ENCODE data around the gene ZNF831.

Gene ZNF831

DNA sequence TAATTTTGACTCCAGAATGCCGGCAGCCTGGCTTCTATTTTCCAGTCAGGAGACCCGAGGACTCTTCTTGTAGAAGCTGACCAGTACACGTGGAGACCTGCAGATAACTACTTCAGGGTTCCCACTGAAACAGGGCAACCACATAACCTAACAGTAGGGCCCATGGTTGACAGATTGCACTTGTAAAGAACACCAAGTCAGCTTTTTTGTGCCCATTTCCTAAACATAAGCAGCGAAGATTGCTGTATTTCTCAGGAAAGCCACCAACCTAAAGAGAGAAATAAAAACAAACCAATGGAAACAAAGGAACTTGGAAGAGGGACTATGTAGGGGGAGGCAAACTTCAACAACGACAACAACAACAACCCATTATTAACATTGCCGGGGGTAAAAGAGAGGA is 86.7 kb downstream of the ZNF831 start:
- in situ Hi-C loops (cut with MboI; ENCODE audit: low sequenced_read_pairs, unreplicated experiment), result no loop called here
- no peak for DNase-seq (ENCODE audit: low spot score)
- TF ChIP-seq CTCF (IDR thresholded peaks at IDR 0.05; ENCODE audit: borderline replicate concordance, control extremely low read depth, extremely low read depth, insufficient read depth, missing control alignments), result no peak

DNA sequence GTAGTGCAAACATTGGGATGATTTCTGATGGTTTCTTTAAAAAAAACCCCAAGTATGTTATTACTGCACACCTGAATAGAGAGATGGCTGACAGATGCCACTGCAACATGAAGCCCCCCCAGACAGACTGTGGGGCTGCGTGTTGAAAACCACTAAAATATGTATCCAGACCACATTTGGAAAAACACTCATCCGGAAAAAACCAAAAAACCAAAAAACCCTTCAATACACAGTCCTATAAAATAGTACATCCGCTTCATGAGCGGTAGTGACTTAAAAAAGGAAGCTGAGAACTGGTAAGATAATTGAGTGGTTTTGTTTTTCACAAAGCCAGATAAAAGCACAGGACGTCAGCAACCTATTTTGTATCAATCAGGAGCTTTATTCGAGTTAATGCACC is 89.7 kb downstream of the ZNF831 start:
- in situ Hi-C loops (cut with MboI; ENCODE audit: low sequenced_read_pairs, unreplicated experiment), result no loop called here
- DNase-seq (ENCODE audit: low spot score), result no peak
- TF ChIP-seq CTCF (IDR thresholded peaks at IDR 0.05; ENCODE audit: borderline replicate concordance, control extremely low read depth, extremely low read depth, insufficient read depth, missing control alignments), result no peak

GRCh38 chr20:59253779-59254319 is 90.2 kb downstream of the ZNF831 start:
- DNase-seq (ENCODE audit: low spot score), result no peak
- in situ Hi-C loops (cut with MboI; ENCODE audit: low sequenced_read_pairs, unreplicated experiment), result no loop called here
- TF ChIP-seq CTCF (IDR thresholded peaks at IDR 0.05; ENCODE audit: borderline replicate concordance, control extremely low read depth, extremely low read depth, insufficient read depth, missing control alignments), result no peak

DNA sequence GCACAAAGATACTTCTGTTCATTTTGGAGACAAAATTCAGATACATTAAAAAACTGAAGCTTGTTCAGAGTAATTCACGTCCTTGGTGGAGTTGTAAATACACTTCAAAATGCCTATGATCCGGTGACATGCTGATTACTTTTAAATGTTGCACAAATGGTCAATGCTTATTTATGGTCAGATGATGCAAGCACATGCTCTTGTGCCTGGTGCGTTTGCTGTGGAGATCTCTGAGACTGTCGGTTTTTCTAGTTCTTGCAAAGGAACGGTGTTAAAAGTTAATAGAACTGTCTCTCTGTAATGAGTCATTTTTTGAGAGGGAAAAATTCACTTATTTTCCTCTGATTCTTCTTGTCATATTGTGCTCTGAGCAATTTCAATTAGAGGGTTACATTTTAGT is 91.6 kb downstream of the ZNF831 start:
- no peak for TF ChIP-seq CTCF (IDR thresholded peaks at IDR 0.05; ENCODE audit: borderline replicate concordance, control extremely low read depth, extremely low read depth, insufficient read depth, missing control alignments)
- DNase-seq (ENCODE audit: low spot score), result no peak
- in situ Hi-C loops (cut with MboI; ENCODE audit: low sequenced_read_pairs, unreplicated experiment), result no loop called here

- DNase-seq (ENCODE audit: low spot score), result no peak
- in situ Hi-C loops (cut with MboI; ENCODE audit: low sequenced_read_pairs, unreplicated experiment), result no loop called here
- no peak for TF ChIP-seq CTCF (IDR thresholded peaks at IDR 0.05; ENCODE audit: borderline replicate concordance, control extremely low read depth, extremely low read depth, insufficient read depth, missing control alignments)
Measured at GRCh38 chr20:59258221-59258621, 94.6 kb downstream of the ZNF831 start.

DNA sequence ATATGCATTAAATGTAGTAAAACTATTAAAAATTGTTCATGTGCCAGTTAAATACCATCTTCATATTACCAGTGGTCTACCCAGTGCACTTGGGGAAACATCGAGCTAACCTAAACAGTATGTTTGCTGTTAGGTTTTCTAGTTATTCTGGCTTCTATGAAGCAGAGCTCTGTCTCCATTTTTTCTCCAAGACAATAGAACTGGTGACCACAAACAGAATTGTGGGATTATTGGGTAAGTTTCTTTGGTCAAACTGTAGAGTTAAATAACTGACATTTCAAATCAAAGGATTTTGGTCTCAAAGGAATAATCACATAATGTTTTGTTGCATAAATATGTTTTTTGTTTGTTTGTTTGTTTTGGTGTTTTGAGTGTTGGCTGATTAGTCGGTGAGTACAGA is 96.3 kb downstream of the ZNF831 start:
- in situ Hi-C loops (cut with MboI; ENCODE audit: low sequenced_read_pairs, unreplicated experiment), result no loop called here
- no peak for DNase-seq (ENCODE audit: low spot score)
- TF ChIP-seq CTCF (IDR thresholded peaks at IDR 0.05; ENCODE audit: borderline replicate concordance, control extremely low read depth, extremely low read depth, insufficient read depth, missing control alignments), result no peak

GRCh38 chr20:59265298-59265697 is 101.7 kb downstream of the ZNF831 start:
- no peak for DNase-seq (ENCODE audit: low spot score)
- no peak for TF ChIP-seq CTCF (IDR thresholded peaks at IDR 0.05; ENCODE audit: borderline replicate concordance, control extremely low read depth, extremely low read depth, insufficient read depth, missing control alignments)
- in situ Hi-C loops (cut with MboI; ENCODE audit: low sequenced_read_pairs, unreplicated experiment), result no loop called here
